GM12872 (cell line): ENCODE results near the gene CBLIF.

Experiments used
- TF ChIP-seq, protein P1 (sequence below): IDR thresholded peaks from 3 replicates; pipeline ENCODE4 v1.5.1; 2011; ENCODE audit warnings: low read depth, mild to moderate bottlenecking, low read length, moderate library complexity; ENCODE audit not compliant: insufficient read depth

Gene CBLIF

DNA sequence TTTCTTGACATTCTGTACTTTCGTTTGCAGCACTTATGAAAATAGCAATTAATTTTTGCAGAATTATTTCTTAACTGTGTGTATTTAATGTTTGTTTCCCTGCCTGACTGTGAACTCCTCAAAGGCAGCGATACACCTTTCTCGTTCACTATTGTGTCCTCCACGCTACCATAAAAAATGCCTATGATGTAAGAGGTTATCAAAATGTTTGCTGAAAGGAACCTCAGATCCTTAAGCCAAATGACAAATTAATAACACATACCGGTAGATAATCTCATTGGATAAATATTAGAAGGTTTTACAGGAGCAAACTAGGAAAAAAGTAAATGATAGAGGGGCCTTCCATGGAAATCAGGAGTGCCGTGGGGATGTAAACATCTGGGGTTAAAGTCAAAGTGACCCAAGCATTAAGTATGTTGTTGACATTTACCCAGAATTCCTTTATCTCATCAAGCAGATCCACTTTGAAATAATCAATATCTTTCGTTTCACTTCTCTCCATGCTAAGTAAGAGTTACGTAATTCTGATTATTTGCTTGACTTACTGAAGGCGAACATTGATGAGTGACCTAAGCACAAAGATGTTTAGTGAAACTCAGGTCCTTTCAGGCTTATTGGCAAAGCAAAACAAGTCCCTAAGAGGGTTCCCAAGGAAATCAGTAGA is 30.7 kb upstream of the CBLIF start:
- TF ChIP-seq, protein P1, sequence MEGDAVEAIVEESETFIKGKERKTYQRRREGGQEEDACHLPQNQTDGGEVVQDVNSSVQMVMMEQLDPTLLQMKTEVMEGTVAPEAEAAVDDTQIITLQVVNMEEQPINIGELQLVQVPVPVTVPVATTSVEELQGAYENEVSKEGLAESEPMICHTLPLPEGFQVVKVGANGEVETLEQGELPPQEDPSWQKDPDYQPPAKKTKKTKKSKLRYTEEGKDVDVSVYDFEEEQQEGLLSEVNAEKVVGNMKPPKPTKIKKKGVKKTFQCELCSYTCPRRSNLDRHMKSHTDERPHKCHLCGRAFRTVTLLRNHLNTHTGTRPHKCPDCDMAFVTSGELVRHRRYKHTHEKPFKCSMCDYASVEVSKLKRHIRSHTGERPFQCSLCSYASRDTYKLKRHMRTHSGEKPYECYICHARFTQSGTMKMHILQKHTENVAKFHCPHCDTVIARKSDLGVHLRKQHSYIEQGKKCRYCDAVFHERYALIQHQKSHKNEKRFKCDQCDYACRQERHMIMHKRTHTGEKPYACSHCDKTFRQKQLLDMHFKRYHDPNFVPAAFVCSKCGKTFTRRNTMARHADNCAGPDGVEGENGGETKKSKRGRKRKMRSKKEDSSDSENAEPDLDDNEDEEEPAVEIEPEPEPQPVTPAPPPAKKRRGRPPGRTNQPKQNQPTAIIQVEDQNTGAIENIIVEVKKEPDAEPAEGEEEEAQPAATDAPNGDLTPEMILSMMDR = no peak

- TF ChIP-seq, protein P1 = no peak
Observed at GRCh38 chr11:59872076-59872475, 26.8 kb upstream of the CBLIF start.

DNA sequence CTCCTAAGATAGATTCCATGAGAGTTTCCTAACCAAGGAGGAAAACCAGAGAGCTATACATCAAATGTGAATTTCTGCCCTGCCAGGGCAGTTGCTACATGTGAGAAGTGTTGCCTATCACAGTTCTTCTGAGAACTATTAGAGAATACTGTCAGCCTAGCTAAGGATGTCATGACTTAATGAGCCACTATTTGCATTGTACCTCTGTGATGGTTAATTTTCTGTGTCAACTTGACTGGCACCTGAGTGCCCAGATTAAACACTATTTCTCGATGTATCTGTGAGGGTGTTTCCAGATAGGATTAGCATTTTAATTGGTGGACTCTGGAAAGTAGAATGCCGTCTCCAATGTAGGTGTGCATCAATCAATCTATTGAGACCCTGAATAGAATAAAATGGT is 22.6 kb upstream of the CBLIF start:
- TF ChIP-seq, protein P1 = no peak

DNA sequence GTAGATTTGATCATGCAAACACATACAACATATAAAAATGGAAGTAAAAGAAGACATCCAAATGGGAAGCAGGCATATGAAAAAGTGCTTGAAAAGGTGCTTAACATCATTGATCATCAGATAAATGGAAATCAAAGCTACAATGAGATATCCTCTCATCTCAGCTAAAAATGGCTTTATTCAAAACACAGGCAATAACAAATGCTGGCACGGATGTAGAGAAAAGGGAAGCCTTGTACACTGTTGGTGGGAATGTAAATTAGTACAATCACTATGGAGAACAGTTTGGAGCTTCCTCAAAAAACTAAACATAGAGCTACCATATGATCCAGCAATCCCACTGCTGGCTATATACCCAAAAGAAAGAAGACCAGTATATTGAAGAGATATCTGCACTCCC is 21.5 kb upstream of the CBLIF start:
- TF ChIP-seq, protein P1 = no peak

DNA sequence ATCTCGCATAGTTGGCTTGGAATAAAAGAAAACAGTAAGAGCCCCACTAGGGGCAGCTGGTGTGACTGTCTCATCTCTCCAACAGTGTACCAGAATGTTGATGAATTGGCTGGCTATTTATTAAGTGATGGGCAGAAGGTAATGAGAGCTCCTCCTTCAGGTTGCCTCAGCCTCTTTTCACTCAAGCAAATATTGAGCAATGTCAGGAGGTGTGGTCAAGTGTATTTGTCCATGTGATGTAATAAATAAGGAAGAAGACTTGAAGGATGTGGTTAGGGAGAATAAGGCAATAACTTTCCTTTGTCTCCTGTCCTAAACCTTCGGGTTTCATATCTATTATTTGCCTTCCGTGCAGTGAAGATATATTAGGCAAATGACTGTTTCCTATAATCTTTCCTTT is 21.1 kb upstream of the CBLIF start, which contains the start of gene TCN1:
TSS of gene TCN1 (minus strand) at position 91 of the 400 bp plus-strand sequence. CDS start at position 74, 17 bp downstream.
- TF ChIP-seq, protein P1 = no peak

GRCh38 chr11:59865031-59865430 is 19.7 kb upstream of the CBLIF start:
- TF ChIP-seq, protein P1 = no peak

DNA sequence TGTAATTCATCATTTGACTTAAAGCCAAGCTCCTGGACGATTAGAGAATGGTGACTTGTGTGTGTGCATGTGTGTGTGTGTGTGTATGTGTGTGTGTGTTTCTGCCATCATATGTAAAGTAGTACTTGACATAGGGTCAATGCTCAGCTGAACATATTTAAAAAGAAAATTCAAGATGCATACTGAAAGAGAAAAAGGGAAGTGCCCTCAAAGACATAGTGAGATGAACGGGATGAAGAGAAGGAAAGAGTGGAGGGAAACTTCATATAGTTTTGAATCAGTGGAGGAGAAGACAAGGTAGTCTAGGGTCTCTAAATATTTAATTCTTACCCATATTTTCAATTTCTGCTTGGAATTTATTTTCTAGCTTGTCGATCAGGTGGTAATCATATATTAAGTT is 17.0 kb upstream of the CBLIF start:
- TF ChIP-seq, protein P1 = no peak
